HG02610 (cell line): ENCODE data around the gene PRAMEF9.
"Not testable (repeated sequence)": the region's sequence is repeated elsewhere in the genome, so short reads cannot be mapped to it uniquely, and the experiment has no call there.

Experiments used
- ATAC-seq: cut with Tn5 transposase; IDR thresholded peaks from one replicate; pipeline ENCODE4 v1.9.1; 2021; ENCODE audit warnings: mild to moderate bottlenecking, moderate library complexity; ENCODE audit not compliant: unreplicated experiment

PRAMEF9 gene

DNA sequence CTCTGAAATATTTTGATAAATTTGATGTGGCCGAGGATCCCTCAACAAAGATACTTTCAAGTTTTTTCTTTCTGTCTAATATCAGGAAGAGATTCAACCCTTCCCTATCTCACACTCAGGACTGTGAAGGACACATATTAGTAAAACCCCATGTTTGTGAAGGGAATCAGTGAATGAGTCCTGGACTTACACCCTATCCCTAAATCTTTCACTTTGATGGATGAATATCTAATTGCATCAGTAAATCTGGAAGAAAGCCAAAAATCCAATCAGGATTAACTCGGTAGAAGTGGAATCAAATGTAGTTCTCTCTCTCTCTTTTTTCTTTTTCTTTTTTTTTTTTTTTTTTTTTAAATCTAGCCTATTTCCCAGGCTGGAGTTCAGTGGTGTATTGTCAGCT, at the start of gene PRAMEF9:
PRAMEF9 (plus strand) TSS at position 301 of the 400 bp plus-strand sequence. CDS start 3,433 bp downstream, outside the sequence.
- ATAC-seq: not testable (repeated sequence)

DNA sequence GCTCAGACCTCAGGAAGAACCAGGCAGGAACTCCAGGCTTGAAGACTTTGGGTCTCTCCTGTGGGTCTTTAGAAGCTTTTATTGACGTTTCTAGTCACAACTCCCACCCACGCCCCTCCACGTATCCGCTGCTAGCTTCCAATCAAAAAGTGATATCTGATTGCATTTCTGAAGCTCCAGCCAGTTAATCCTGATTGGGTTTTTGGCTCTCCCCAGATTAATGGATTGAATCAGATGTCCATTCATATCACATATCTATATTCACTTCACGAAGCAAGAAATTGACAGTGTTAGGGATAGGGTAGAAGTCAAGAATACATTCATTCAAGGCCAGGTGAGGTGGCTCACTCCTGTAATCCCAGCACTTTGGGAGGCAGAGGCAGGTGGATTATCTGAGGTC, 15.7 kb upstream of the PRAMEF9 start, which contains the start of gene PRAMEF26:
PRAMEF26 (minus strand) TSS at position 101 of the 400 bp plus-strand sequence. CDS start 2,914 bp downstream, outside the sequence.
- not testable (repeated sequence) for ATAC-seq

DNA sequence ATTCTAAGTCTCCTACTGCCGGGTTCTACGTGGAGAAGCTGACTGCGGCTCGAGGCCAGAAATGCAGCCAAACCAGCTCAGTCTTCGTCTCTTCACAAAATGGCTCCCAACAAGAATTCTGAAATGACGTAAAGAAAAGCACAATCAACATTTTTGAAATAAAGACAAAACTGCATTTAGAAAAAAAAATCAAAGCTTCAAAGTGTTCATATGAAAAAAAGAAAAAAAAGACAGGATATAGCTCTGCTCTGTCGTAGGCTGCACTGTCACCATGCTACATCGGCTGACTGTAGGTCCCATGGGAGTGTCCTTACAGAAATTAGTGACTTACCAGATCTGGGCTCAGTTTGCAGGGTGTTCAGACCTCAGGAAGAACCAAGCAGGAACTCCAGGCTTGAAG, 6.1 kb upstream of the PRAMEF9 start, which contains the start of gene HNRNPCL4:
HNRNPCL4 (minus strand) TSS at position 101 of the 400 bp plus-strand sequence. CDS start 164 bp downstream, outside the sequence.
- not testable (repeated sequence) for ATAC-seq

DNA sequence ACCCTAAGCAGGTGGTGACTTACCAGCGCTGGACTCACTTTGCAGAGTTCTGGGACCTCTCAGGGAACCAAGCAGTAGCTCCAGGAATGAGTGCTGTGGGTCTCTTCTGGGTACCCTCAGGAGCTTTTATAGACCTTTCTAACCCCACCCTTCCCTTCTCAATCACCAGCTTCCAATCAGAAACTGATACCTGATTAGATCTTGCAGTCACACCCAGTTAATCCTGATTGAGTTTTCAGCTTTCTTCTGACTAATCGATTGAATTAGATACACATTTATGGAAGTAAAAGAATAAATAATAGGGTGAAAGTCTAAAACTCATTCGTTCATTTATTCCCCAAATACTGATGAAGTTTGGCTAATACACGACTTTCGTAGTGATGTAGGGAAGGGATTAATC, 29.7 kb downstream of the PRAMEF9 start, which contains the start of gene PRAMEF13:
PRAMEF13 (minus strand) TSS at position 101 of the 400 bp plus-strand sequence. CDS start 1,820 bp downstream, outside the sequence.
- ATAC-seq: not testable (repeated sequence)

DNA sequence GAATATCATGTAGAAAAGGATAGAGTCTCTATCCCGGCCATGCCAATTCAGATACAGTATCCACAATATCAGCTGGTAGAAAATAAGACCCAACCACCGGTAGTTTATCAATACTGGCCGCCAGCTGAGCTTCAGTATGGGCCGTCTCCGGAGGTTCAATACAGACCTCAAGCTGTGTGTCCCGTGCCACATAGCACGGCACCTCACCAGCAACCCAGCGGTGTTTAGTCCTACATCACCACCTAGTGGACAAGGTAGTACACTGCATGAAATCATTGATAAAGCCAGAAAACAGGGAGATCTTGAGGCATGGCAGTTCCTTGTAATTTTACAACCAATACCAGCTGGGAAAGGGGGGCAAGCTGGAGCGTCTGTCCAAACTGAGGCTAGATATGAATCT, 37.1 kb downstream of the PRAMEF9 start:
- not testable (repeated sequence) for ATAC-seq

DNA sequence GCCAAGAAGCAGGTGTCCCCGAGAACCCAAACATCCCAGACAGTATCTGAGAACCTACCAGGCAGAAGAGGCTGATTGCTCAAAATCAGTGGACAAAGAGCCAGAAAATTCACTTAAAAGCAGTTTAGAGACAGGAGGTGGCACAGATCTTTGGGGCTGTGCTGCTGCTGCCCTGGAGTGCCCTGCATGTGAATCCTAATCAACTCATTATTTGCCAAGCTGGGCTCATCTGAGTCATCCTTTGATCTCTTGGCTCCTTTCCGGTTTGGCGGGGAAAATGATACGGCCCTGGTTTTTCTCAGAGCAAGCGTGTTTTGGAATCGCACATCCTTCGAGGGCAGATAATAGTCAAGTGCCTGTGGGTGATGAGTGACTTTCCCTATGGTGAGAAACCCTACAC, 45.0 kb downstream of the PRAMEF9 start:
- ATAC-seq: not testable (repeated sequence)

DNA sequence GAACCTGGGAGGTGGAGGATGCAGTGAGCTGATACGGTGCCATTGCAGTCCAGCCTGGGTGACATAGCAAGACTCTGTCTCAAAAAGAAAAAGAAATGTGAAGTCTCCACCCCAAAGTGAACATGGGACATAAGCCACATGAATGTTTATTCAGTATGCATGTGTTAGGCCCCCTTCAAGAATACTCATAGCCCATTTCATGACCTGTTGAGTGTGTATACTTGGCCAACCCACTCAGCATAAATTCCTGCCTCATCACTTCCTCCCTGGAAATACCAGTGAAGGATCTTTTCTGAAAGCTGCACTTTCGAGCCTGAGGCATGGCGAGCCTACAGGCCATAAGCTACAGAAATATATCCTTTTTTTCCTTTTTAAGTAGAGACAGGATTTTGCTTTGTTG, 47.6 kb downstream of the PRAMEF9 start:
- ATAC-seq: not testable (repeated sequence)

DNA sequence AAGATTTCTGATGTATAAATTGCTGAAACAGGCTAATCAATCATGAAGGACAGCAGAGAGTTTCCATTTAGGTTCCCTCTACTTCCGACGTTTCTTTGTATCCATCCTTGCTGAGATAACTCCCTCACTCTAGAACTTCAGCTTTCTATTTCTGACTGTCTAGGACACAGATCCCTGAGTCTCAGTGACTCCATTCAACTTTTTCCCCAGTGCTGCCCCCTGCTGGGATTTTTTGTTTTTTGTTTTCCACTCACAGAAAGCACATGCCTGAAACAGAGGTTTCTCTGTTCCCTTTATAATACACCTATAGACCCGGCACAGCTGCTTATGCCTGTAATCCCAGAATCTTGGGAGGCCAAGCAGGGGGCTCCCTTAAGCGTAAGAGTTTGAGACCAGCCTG, 51.1 kb downstream of the PRAMEF9 start:
- ATAC-seq: not testable (repeated sequence)

DNA sequence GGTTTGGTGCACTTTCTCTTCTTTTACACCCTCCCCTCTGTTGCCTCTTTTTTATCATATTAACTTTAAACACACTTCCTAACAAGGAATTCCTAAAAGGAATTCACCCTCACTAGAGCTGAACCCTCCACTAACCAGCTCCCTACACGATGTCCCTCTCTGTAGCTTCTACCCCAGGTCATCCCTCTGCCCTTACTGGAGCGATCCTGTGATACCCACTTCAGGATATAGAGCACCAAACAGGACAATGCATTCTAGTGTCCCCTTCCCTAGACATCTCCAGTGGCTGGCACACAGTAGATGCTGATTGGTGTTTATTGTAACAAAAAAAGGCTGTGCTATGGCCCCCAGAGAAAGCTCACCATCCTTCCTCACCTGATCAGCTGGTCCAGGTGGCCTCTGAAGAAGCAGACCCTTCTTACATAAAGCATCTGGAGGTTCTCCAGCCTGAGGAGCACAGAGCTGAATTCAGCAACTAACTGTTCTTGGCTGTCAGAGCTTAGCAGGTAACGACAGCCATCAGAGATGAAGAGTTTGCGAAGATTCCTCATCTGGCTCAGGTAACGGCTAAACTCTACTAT, 52.9 kb downstream of the PRAMEF9 start:
- ATAC-seq: no peak

DNA sequence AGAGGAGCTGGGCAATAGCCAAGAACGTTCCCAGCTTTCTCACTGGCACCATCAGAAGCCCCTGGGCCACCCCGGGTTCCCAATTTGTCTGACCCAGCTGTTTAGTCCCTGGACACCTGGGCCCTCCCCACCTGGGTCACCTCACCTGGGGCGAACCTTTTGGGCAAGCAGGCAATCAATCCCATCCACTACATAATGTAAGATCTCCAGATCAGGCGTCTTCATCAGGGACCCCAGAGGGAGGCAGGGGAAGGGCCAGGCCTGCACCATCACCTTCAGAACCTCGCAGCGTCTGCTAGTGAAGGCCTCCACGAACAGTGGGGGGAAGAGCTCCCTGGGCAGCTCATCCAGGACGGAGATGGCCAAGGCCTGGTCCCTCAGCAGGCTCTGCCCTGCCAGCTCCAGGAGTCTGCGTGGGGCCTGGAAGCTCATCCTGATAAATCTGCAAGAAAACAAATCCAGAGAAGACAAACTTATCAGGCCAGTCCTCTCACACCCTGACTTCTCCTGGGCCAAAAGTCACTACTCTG, 54.1 kb downstream of the PRAMEF9 start, which contains the start of gene PRAMEF18:
PRAMEF18 (minus strand) TSS at position 480 of the 530 bp plus-strand sequence; CDS start at position 432, 48 bp downstream.
- ATAC-seq: not testable (repeated sequence)

DNA sequence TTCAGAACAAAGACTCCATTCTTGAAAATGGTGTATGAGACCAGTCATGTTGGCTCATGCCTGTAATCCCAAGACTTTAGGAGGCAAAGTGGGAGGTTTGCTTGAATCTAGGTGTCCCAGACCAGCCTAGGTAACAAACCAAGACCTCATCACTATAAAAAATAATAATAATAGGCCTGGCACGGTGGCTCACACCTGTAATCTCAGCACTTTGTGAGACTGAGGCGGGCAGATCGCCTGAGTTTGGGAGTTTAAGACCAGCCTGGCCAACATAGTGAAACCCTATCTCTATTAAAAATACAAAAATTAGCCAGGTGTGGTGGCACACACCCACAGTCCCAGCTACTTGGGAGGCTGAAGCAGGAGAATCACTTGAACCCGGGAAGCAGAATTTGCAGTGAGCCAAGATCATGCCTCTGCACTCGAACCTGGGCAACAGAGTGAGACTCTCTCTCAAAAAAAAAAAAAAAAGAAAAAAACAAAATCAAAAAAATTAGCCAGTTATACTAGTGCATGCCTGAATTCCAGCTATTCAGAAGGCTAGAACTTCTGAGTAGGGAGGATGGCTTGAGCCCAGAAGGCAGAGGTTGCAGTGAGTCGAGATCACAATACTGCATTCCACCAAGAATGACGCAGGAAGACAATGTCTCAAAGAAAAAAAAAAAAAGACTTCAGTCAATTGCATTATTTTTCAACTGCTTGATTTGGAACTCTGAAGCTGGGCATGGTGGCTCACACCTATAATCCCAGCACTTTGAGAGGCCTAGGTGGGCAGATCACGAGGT, 55.8 kb downstream of the PRAMEF9 start:
- ATAC-seq: not testable (repeated sequence)

DNA sequence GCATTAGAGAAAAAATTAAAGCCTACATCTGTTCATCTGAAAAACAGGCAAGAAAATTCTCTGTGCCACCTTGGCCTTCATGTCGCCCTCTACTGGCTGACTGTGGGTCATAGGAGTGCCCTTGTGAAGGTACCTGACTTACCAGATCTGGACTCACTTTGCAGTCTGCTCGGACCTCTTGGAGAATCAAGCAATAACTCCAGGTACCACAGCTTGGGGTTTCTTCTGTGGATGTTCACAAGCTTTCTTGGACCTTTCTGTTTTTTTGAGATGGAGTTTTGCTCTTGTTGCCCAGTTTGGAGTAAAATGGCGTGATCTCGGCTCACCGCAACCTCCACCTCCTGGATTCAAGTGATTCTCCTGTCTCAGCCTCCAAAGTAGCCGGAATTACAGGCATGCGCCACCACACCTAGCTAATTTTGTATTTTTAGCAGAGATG, 56.7 kb downstream of the PRAMEF9 start:
- ATAC-seq: no peak
